Activated CD4-positive, alpha-beta T cell treated with anti-CD3 and anti-CD28 coated beads, Interleukin-2, amount 10 ng/mL, durations not matched to agents 24 days and 14 days (primary cell): ENCODE results near the gene ITGA1. TPM values are rescaled to one million over a fixed set of nuclear protein-coding genes. Genes with fewer than 3 reads are reported as not detected.
"Not testable (repeated sequence)": the region's sequence is repeated elsewhere in the genome, so short reads cannot be mapped to it uniquely, and the experiment has no call there.

ENCODE experiments used
- DNase-seq: peaks from one replicate; pipeline ENCODE4 v3.0.0; 2022
- H3K27ac Mint-ChIP-seq: one replicate; pipeline ENCODE4 v1.8.0; 2022; ENCODE audit warnings: mild to moderate bottlenecking, mixed read lengths
- H3K27me3 Mint-ChIP-seq: one replicate; pipeline ENCODE4 v1.8.0; 2022; ENCODE audit warnings: mixed read lengths
- H3K36me3 Mint-ChIP-seq: one replicate; pipeline ENCODE4 v1.8.0; 2022; ENCODE audit warnings: low read depth, mild to moderate bottlenecking, mixed read lengths
- H3K4me1 Mint-ChIP-seq: one replicate; pipeline ENCODE4 v1.8.0; 2021; ENCODE audit warnings: mixed read lengths
- H3K4me3 Mint-ChIP-seq: one replicate; pipeline ENCODE4 v1.8.0; 2022; ENCODE audit warnings: mild to moderate bottlenecking, moderate library complexity, mixed read lengths
- H3K9me3 Mint-ChIP-seq: one replicate; pipeline ENCODE4 v1.8.0; 2021; ENCODE audit warnings: mixed read lengths
- intact Hi-C: fragments of 100-400 bp; cut with micrococcal nuclease; formaldehyde crosslinking; loops from one replicate; pipeline ENCODE4 v1.15.1; 2023
- total RNA-seq: library from RNA; stranded (reverse); gene quantifications from 2 replicates; pipeline ENCODE4 v1.2.3, GENCODE V29; 2022

ITGA1 gene
- total RNA-seq, 1 donor from 2014 or later: 1.6 TPM

GRCh38 chr5:52834320-52834719 is 46.6 kb downstream of the ITGA1 start:
- Mint-ChIP-seq H3K4me1 (peaks cover 2% of the 10 kb centered on the region), H3K4me3 (no peak overlapping the region), H3K27me3 (peaks cover 2% of the 10 kb centered on the region), H3K27ac (no peak overlapping the region), H3K36me3 (no peaks in the 10 kb centered on the region), H3K9me3 (peaks cover 5% of the 10 kb centered on the region)
- intact Hi-C loops: no loop called here
- DNase-seq: no peak

DNA sequence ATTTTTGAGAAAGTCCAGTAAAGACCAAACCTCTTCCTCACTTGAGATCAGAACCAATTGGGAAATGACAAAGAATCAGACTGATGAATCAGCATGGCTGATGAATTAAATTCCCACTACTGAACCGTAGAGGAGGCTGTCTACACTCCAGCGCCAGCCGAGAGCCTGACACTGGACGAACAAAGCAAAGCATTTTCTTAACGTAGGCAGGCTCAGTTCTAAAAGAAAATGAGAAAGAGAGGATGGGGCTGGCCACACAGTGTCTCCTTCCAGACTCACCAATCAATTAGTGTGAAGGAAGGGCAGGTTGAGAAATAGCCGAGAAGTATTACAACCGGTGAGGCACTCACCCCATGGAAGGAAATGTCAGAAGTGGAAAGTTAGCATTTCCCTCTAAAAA is 49.4 kb downstream of the ITGA1 start:
- no peak overlapping the region for H3K4me3 Mint-ChIP-seq
- H3K36me3 Mint-ChIP-seq: no peaks in the 10 kb centered on the region
- peaks cover 2% of the 10 kb centered on the region for H3K4me1 Mint-ChIP-seq
- intact Hi-C loops: no loop called here
- peaks cover 5% of the 10 kb centered on the region for H3K9me3 Mint-ChIP-seq
- no peak for DNase-seq
- H3K27me3 Mint-ChIP-seq: peaks cover 2% of the 10 kb centered on the region
- no peak overlapping the region for H3K27ac Mint-ChIP-seq

DNA sequence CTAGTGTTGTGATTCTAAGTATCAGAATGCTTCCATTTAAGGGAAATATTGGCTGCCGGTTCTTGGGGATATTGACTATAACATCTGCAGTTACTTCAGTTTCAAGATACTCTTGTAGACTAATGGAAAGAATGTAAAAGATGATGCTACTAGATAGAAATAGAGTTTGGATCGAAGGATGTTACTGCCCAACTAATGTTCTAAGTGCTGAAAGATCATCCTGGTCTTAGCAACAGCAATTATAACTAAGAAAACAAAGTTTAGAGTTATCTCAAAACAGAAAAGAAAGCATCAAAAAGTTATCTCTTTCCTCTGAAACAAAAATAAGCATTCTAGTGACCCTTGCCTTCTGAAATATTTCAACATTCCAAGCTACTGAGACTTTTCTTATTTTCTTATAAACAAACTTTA is 49.9 kb downstream of the ITGA1 start:
- intact Hi-C loops: no loop called here
- Mint-ChIP-seq H3K27me3 (peaks cover 2% of the 10 kb centered on the region), H3K4me1 (peaks cover 2% of the 10 kb centered on the region), H3K4me3 (no peak overlapping the region), H3K27ac (no peak overlapping the region), H3K9me3 (no peaks in the 10 kb centered on the region), H3K36me3 (no peaks in the 10 kb centered on the region)
- no peak for DNase-seq

GRCh38 chr5:52838326-52839015 is 50.8 kb downstream of the ITGA1 start:
- Mint-ChIP-seq H3K4me3 (no peak overlapping the region), H3K36me3 (no peaks in the 10 kb centered on the region), H3K9me3 (no peaks in the 10 kb centered on the region), H3K4me1 (peaks cover 2% of the 10 kb centered on the region), H3K27ac (no peak overlapping the region), H3K27me3 (peaks cover 2% of the 10 kb centered on the region)
- no peak for DNase-seq
- intact Hi-C loops: no loop called here

DNA sequence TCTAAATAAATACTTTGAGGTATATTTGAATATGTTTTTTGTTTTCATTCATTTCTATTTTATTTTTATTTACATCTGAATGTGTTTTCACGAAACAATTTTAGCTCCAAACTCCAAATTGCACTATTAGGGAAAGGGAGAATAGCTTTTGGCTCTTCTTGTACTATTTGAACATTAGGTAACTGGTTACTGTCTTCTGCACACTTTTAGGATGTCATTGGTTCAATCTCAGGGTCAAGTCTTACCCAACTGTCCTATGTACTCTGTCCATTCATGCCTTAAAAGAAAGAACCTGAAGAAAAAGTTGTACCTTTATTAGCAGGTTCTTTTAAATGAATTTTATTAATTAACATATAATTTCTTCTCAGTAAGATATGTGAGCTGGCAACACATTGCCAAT is 51.6 kb downstream of the ITGA1 start:
- no peaks in the 10 kb centered on the region for H3K9me3 Mint-ChIP-seq
- no peak overlapping the region for H3K4me3 Mint-ChIP-seq
- peaks cover 2% of the 10 kb centered on the region for H3K27me3 Mint-ChIP-seq
- intact Hi-C loops: no loop called here
- H3K4me1 Mint-ChIP-seq: peaks cover under 1% of the 10 kb centered on the region
- DNase-seq: no peak
- H3K36me3 Mint-ChIP-seq: no peaks in the 10 kb centered on the region
- H3K27ac Mint-ChIP-seq: no peak overlapping the region

- intact Hi-C loops: no loop called here
- Mint-ChIP-seq H3K4me3 (no peak overlapping the region), H3K4me1 (no peaks in the 10 kb centered on the region), H3K27me3 (peaks cover 2% of the 10 kb centered on the region), H3K9me3 (no peaks in the 10 kb centered on the region), H3K36me3 (no peaks in the 10 kb centered on the region), H3K27ac (no peak overlapping the region)
- DNase-seq: no peak
Observed at GRCh38 chr5:52840277-52841050, 52.7 kb downstream of the ITGA1 start.

GRCh38 chr5:52841114-52841513 is 53.4 kb downstream of the ITGA1 start:
- no peaks in the 10 kb centered on the region for H3K36me3 Mint-ChIP-seq
- no peaks in the 10 kb centered on the region for H3K9me3 Mint-ChIP-seq
- H3K4me3 Mint-ChIP-seq: no peak overlapping the region
- intact Hi-C loops: no loop called here
- peaks cover 2% of the 10 kb centered on the region for H3K27me3 Mint-ChIP-seq
- H3K27ac Mint-ChIP-seq: no peak overlapping the region
- DNase-seq: no peak
- H3K4me1 Mint-ChIP-seq: no peaks in the 10 kb centered on the region

DNA sequence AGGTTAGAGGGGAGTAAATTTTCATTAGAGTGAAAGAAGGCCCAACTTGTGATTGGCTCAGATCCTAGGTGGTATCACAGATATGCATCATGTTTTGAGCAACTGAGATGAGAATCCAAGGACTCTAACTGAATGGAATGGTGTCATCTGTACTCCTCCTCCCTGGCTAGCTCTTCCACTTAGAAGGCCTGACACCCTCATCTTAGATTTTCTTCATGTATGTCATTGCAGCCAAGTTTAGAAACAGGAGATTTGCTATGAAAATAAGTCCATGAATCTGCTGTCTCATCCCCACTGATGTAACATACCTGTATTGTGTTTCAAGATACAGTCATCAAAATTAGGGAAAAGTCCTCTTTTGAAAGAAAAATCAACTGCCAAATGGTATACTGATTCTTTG is 54.4 kb downstream of the ITGA1 start:
- no peak for DNase-seq
- no peaks in the 10 kb centered on the region for H3K4me1 Mint-ChIP-seq
- intact Hi-C loops: no loop called here
- H3K27me3 Mint-ChIP-seq: no peaks in the 10 kb centered on the region
- no peak overlapping the region for H3K27ac Mint-ChIP-seq
- no peaks in the 10 kb centered on the region for H3K9me3 Mint-ChIP-seq
- H3K4me3 Mint-ChIP-seq: no peak overlapping the region
- H3K36me3 Mint-ChIP-seq: no peaks in the 10 kb centered on the region

GRCh38 chr5:52844885-52845284 is 57.2 kb downstream of the ITGA1 start:
- intact Hi-C loops: no loop called here
- H3K27ac Mint-ChIP-seq: no peak overlapping the region
- H3K9me3 Mint-ChIP-seq: no peaks in the 10 kb centered on the region
- no peak for DNase-seq
- H3K4me3 Mint-ChIP-seq: no peak overlapping the region
- no peaks in the 10 kb centered on the region for H3K36me3 Mint-ChIP-seq
- H3K4me1 Mint-ChIP-seq: no peaks in the 10 kb centered on the region
- H3K27me3 Mint-ChIP-seq: no peaks in the 10 kb centered on the region

DNA sequence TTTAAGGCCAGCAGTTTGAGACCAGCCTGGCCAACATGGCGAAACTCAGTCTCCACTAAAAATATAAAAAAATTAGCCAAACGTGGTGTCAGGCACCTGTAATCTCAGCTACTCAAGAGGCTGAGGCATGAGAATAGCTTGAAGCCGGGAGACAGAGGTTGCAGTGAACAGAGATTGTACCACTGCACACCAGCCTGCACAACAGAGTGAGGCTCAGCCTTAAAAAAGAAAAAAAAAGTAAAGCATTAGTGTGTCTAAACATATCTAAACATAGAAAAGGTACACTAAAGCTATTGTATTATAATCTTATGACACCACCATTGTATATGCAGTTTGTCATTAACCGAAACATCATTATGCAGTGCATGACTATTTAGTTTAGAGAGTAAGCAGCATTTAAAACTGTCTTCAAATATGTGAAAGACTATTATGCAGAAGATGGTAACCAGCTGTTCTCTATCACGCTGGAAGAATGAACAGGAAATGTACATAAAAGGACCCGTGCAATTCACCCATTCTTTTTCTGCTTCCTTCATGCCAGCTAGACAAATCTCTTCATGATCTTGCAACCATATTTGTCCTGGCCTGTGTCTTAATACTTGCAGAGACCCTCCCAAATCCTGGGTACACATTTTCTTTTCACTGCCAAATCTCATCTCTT is 58.6 kb downstream of the ITGA1 start:
- H3K27ac Mint-ChIP-seq: no peak overlapping the region
- intact Hi-C loops: no loop called here
- no peaks in the 10 kb centered on the region for H3K9me3 Mint-ChIP-seq
- no peak for DNase-seq
- H3K4me1 Mint-ChIP-seq: no peaks in the 10 kb centered on the region
- peaks cover under 1% of the 10 kb centered on the region for H3K36me3 Mint-ChIP-seq
- H3K27me3 Mint-ChIP-seq: no peaks in the 10 kb centered on the region
- H3K4me3 Mint-ChIP-seq: no peak overlapping the region

DNA sequence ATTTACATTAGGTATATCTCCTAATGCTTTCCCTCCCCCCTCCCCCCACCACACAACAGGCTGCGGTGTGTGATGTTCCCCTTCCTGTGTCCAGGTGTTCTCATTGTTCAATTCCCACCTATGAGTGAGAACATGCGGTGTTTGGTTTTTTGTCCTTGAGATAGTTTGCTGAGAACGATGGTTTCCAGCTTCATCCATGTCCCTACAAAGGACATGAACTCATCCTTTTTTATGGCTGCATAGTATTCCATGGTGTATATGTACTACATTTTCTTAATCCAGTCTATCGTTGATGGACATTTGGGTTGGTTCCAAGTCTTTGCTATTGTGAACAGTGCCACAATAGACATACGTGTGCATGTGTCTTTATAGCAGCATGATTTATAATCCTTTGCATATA is 61.0 kb downstream of the ITGA1 start:
- H3K4me1 Mint-ChIP-seq, DNase-seq, H3K9me3 Mint-ChIP-seq, intact Hi-C loops, H3K27ac Mint-ChIP-seq, H3K27me3 Mint-ChIP-seq, H3K4me3 Mint-ChIP-seq, H3K36me3 Mint-ChIP-seq: not testable (repeated sequence)

- intact Hi-C loops: no loop called here
- no peaks in the 10 kb centered on the region for H3K27me3 Mint-ChIP-seq
Observed at GRCh38 chr5:52849544-52849943, 61.8 kb downstream of the ITGA1 start.

GRCh38 chr5:52853650-52854049 is 65.9 kb downstream of the ITGA1 start:
- no peak for DNase-seq
- Mint-ChIP-seq H3K4me3 (no peak overlapping the region), H3K4me1 (no peaks in the 10 kb centered on the region), H3K27ac (no peak overlapping the region), H3K36me3 (peaks cover 2% of the 10 kb centered on the region), H3K9me3 (no peaks in the 10 kb centered on the region), H3K27me3 (no peaks in the 10 kb centered on the region)
- intact Hi-C loops: no loop called here

More at GRCh38 chr5:52849544-52849943, 61.8 kb downstream of the ITGA1 start:
- Mint-ChIP-seq H3K36me3 (peaks cover 2% of the 10 kb centered on the region), H3K4me1 (no peaks in the 10 kb centered on the region), H3K9me3 (no peaks in the 10 kb centered on the region), H3K4me3 (no peak overlapping the region), H3K27ac (no peak overlapping the region)
- no peak for DNase-seq

- peaks cover 2% of the 10 kb centered on the region for H3K36me3 Mint-ChIP-seq
- intact Hi-C loops: no loop called here
- DNase-seq: no peak
- no peak overlapping the region for H3K27ac Mint-ChIP-seq
- no peaks in the 10 kb centered on the region for H3K9me3 Mint-ChIP-seq
- H3K27me3 Mint-ChIP-seq: no peaks in the 10 kb centered on the region
- H3K4me1 Mint-ChIP-seq: no peaks in the 10 kb centered on the region
- no peak overlapping the region for H3K4me3 Mint-ChIP-seq
Observed at GRCh38 chr5:52854301-52854700, 66.6 kb downstream of the ITGA1 start.
